ENCODE data around the gene ZC3HAV1L. TPM values are rescaled to one million over a fixed set of nuclear protein-coding genes. Genes with fewer than 3 reads are reported as not detected.
"Not testable (repeated sequence)": the region's sequence is repeated elsewhere in the genome, so short reads cannot be mapped to it uniquely, and the experiment has no call there.

The ZC3HAV1L gene
- total RNA-seq, 3 donors from 2014 or later, result 7.0 to 8.3 (median 7.3) TPM

DNA sequence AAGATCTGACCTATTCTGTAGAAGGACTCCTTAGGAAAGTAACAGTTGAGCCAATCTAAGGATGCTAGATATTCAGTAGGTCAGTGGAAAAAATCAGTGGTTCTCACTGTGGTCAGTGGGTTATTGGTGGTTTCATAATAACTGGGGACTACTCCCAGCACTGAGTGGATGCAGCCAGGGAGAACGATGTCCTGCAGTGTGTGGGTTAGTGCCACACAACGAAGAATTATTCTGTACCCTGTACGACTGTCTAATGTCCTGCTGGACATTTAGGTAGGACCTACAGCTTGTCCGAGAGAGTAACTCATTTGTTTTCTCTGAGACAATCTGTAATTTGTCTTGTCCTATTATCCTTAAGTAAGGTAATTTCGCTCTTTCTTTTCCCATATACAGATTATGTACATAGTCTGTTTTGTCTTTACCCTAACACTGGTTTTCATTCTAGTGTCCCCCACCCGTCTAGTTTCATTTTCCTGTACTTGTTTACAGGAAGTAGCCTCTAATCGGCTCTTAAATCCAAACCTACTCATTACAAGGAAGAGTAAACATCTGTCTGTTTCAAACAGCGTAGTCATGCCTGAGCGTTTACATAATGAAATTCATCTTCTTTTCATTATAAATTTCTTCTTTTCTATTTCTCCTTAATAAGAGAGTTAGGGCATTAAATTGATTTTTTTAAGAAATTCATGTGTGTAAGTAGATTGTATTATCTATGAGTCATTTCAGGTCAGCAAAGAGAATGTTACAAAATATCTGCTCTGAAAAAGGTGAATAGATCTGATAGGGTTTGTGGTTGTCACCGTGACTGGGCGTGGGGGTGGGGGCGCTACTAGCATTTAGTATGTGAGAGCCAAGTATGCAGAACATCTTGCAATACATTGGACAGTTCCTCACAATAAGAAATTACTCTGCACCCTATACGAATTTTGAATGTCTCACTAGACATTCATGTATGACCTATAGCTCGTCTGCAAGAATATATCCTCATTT lies 8.3 kb upstream of the ZC3HAV1L start:
- peak overlapping the region; percentile 42 for H3K4me3 Mint-ChIP-seq
- H3K27me3 Mint-ChIP-seq (ENCODE audit: low read depth), result no peaks in the 10 kb centered on the region
- ATAC-seq, result peak; percentile 77 to 85

GRCh38 chr7:139041378-139042085 lies 5.7 kb upstream of the ZC3HAV1L start:
- ATAC-seq, result no peak

More for the DNA sequence above, 8.3 kb upstream of the ZC3HAV1L start:
- Mint-ChIP-seq H3K9me3 (no peaks in the 10 kb centered on the region), H3K4me1 (ENCODE audit: low read depth) (peaks cover 62% of the 10 kb centered on the region), H3K36me3 (ENCODE audit: insufficient read depth) (peaks cover 43% of the 10 kb centered on the region)
- DNase-seq, result peak; percentile 74

DNA sequence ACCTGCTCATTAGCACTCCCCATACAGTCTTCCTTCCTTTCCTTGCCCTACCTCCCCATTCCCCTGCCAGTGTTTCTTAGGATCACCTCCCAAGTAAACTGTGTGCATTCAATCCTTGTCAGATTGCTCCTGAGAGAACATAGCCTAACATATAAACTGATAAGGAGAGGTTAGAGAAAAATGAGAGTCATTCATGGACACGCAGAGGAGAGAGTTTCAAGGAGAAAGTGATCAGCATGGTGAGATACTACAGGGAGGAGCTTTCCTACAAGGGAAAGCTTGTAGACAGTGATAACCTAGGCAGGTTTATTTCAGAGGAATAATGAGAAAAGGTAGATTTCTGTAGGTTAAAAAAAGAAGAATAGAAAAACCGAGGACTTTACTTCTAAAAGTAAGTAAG lies 2.8 kb upstream of the ZC3HAV1L start:
- no peak overlapping the region for H3K4me3 Mint-ChIP-seq
- DNase-seq, result no peak
- H3K36me3 Mint-ChIP-seq (ENCODE audit: insufficient read depth), result peaks cover 6% of the 10 kb centered on the region
- H3K9me3 Mint-ChIP-seq, result no peaks in the 10 kb centered on the region
- no peak for ATAC-seq
- H3K27me3 Mint-ChIP-seq (ENCODE audit: low read depth), result no peaks in the 10 kb centered on the region
- peaks cover 28% of the 10 kb centered on the region for H3K4me1 Mint-ChIP-seq (ENCODE audit: low read depth)

More at GRCh38 chr7:139041378-139042085, 5.7 kb upstream of the ZC3HAV1L start:
- Mint-ChIP-seq H3K4me1 (ENCODE audit: low read depth) (peaks cover 43% of the 10 kb centered on the region), H3K27me3 (ENCODE audit: low read depth) (no peaks in the 10 kb centered on the region), H3K9me3 (no peaks in the 10 kb centered on the region), H3K36me3 (ENCODE audit: insufficient read depth) (peaks cover 26% of the 10 kb centered on the region), H3K4me3 (no peak overlapping the region)
- no peak for DNase-seq

GRCh38 chr7:139036901-139037300 lies 1.1 kb upstream of the ZC3HAV1L start:
- H3K27me3 Mint-ChIP-seq (ENCODE audit: low read depth), result no peaks in the 10 kb centered on the region
- H3K4me3 Mint-ChIP-seq, result no peak overlapping the region
- no peaks in the 10 kb centered on the region for H3K9me3 Mint-ChIP-seq

DNA sequence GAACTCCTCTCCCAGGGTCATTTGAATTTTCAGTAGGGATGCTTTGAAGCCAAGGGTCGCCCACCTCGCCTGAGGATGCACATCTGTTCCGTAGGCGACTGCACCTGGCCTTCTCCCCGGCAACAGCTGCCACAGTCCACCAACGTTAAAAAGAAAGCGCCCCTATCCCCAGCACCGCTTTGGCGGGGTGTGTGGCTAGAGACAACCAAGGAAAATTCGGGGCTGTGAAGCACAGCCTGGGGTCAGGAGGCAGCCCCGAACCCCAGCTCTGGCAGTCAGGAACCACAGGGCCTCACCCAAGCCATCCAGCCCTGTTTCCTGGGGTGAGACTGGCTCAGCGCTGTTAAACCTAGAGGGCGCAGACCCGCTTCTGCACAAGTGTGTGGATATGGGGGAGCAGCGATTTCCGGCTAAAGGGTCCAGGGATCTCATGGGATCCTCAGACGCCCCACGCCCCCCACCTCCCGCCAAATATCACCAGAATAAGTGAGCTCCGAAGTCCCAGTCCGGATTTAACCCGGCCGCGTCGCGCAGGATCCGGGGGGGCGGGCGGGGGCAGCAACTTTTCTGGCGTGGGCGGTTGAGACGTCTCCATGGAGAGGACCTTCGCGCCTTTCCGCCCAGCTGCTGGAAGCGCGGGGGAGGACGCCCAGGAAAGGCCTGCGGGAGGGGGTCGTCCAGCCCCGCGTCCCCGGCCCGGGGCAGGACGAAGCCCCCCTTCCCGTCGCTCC lies 822 bp downstream of the ZC3HAV1L start:
- DNase-seq, result peak; percentile 35
- no peaks in the 10 kb centered on the region for H3K27me3 Mint-ChIP-seq (ENCODE audit: low read depth)
- peaks cover 16% of the 10 kb centered on the region for H3K4me1 Mint-ChIP-seq (ENCODE audit: low read depth)
- H3K9me3 Mint-ChIP-seq, result no peaks in the 10 kb centered on the region
- H3K36me3 Mint-ChIP-seq (ENCODE audit: insufficient read depth), result no peaks in the 10 kb centered on the region
- peak; percentile 16 to 33 for ATAC-seq
- H3K4me3 Mint-ChIP-seq, result peak overlapping the region; percentile 78

More at GRCh38 chr7:139036901-139037300, 1.1 kb upstream of the ZC3HAV1L start:
- DNase-seq (no peak), ATAC-seq (no peak)
- Mint-ChIP-seq H3K36me3 (ENCODE audit: insufficient read depth) (no peaks in the 10 kb centered on the region), H3K4me1 (ENCODE audit: low read depth) (peaks cover 22% of the 10 kb centered on the region)

- no peaks in the 10 kb centered on the region for H3K36me3 Mint-ChIP-seq (ENCODE audit: insufficient read depth)
- no peaks in the 10 kb centered on the region for H3K27me3 Mint-ChIP-seq (ENCODE audit: low read depth)
- DNase-seq (no peak), ATAC-seq (no peak)
- peak overlapping the region; percentile 78 for H3K4me3 Mint-ChIP-seq
- no peaks in the 10 kb centered on the region for H3K9me3 Mint-ChIP-seq
- peaks cover 16% of the 10 kb centered on the region for H3K4me1 Mint-ChIP-seq (ENCODE audit: low read depth)
Observed at GRCh38 chr7:139034336-139034735, 1.5 kb downstream of the ZC3HAV1L start.

DNA sequence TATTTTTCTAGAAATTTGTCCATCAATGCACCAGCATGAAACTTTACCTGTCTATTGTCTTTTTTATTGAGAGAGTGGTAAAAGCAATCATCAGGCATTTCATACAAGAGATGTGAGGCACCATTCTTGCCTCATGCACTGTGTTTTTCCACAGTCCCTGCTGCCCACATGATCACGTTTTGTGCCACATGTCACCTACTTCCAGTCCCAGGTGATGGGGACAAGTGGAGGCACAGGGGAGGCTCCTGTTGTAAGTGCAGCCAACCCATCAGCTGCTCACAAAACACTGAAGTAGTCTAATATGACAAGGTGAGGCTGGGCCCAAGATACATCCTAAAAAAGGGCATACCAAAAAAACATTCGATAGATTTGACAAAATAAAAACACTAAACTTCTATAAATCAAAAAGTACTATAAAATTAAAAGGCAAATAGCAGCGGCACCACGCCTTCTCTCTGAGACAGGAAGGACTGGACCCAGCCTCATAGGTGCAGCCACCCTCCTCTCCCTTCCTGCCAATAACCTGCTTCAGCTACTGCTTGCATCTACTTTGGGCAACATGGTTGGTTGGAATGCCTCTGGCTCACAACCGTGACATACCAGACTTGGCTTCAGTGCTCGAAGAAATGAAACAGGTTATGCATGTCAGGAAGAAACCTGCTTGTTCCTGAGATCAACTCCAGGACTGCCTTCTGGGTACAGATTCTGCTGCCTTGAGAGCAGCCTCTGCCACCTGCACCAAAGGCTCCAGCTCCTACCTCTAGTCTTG lies 2.3 kb downstream of the ZC3HAV1L start:
- no peaks in the 10 kb centered on the region for H3K36me3 Mint-ChIP-seq (ENCODE audit: insufficient read depth)
- H3K4me3 Mint-ChIP-seq, result no peak overlapping the region
- peaks cover 16% of the 10 kb centered on the region for H3K4me1 Mint-ChIP-seq (ENCODE audit: low read depth)
- ATAC-seq (no peak), DNase-seq (no peak)
- H3K27me3 Mint-ChIP-seq (ENCODE audit: low read depth), result no peaks in the 10 kb centered on the region
- no peaks in the 10 kb centered on the region for H3K9me3 Mint-ChIP-seq

GRCh38 chr7:139032473-139032872 lies 3.4 kb downstream of the ZC3HAV1L start:
- Mint-ChIP-seq H3K4me3 (no peak overlapping the region), H3K4me1 (ENCODE audit: low read depth) (peaks cover 16% of the 10 kb centered on the region), H3K9me3 (no peaks in the 10 kb centered on the region), H3K36me3 (ENCODE audit: insufficient read depth) (peaks cover 2% of the 10 kb centered on the region), H3K27me3 (ENCODE audit: low read depth) (no peaks in the 10 kb centered on the region)
- no peak for ATAC-seq
- DNase-seq, result no peak

- Mint-ChIP-seq H3K27me3 (ENCODE audit: low read depth) (no peaks in the 10 kb centered on the region), H3K36me3 (ENCODE audit: insufficient read depth) (peaks cover 4% of the 10 kb centered on the region), H3K4me3 (no peak overlapping the region), H3K9me3 (no peaks in the 10 kb centered on the region), H3K4me1 (ENCODE audit: low read depth) (peaks cover 7% of the 10 kb centered on the region)
- DNase-seq, result no peak
- no peak for ATAC-seq
Observed at GRCh38 chr7:139029353-139029752, 6.5 kb downstream of the ZC3HAV1L start.

DNA sequence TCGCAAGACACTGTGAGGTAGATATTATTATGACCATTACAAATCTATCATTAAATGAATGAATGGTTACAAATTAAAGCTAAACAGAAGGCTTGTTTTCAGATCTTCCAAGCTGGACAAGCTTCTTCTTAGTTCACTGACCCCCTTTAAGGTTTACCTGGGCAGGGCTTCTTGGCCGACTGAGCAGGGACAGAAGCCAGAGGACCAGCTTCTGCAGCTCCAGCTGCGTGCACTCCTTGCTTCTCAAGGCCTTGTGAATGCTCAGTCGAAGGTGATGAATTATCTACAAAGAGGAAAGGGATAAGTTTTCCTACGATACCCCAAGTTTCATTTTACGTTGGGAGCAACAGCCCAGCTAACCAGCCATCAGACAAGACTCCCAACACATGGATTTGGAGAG lies 9.3 kb downstream of the ZC3HAV1L start:
- no peak for ATAC-seq
- Mint-ChIP-seq H3K4me3 (no peak overlapping the region), H3K36me3 (ENCODE audit: insufficient read depth) (peaks cover 4% of the 10 kb centered on the region), H3K4me1 (ENCODE audit: low read depth) (no peaks in the 10 kb centered on the region), H3K9me3 (no peaks in the 10 kb centered on the region), H3K27me3 (ENCODE audit: low read depth) (no peaks in the 10 kb centered on the region)
- no peak for DNase-seq

DNA sequence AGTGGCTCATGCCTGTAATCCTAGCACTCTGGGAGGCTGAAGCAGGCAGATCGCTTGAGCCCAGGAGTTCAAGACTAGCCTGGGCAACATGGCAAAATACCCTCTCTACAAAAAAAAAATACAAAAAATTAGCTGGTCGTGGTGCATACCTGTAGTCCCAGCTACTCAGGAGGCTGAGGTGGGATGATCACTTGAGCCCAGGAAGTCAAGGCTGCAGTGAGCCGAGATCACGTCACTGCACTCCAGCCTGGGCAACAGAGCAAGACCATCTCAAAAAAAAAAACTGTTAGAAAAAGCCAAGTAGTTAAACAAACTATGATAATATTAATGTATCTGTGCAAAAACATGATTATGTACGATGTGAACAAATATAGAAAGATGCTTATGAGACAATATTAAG lies 10.0 kb downstream of the ZC3HAV1L start:
- not testable (repeated sequence) for H3K36me3 Mint-ChIP-seq (ENCODE audit: insufficient read depth); ATAC-seq; H3K27me3 Mint-ChIP-seq (ENCODE audit: low read depth); H3K4me1 Mint-ChIP-seq (ENCODE audit: low read depth); H3K9me3 Mint-ChIP-seq; DNase-seq; H3K4me3 Mint-ChIP-seq

DNA sequence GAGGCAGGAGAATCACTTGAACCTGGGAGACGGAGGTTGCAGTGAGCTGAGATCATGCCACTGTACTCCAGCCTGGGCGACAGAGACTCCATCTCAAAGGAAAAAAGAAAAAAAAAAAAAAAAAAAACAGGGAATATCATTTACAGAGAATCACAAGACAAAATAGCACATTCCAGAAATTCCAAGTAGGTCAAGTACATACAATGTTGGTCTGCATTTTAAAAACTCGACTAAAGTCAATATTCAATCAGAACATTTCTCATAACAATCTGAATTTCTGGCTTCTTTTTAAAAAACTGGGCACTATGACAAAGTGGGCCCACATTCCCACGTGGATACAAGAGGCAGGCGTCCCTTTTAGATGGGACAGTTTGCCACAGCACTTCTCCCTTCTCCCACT lies 12.8 kb downstream of the ZC3HAV1L start:
- H3K4me3 Mint-ChIP-seq, result no peak overlapping the region
- peaks cover 2% of the 10 kb centered on the region for H3K36me3 Mint-ChIP-seq (ENCODE audit: insufficient read depth)
- DNase-seq (no peak), ATAC-seq (no peak)
- no peaks in the 10 kb centered on the region for H3K4me1 Mint-ChIP-seq (ENCODE audit: low read depth)
- no peaks in the 10 kb centered on the region for H3K9me3 Mint-ChIP-seq
- H3K27me3 Mint-ChIP-seq (ENCODE audit: low read depth), result no peaks in the 10 kb centered on the region

GRCh38 chr7:139022286-139022685 lies 13.6 kb downstream of the ZC3HAV1L start:
- H3K27me3 Mint-ChIP-seq (ENCODE audit: low read depth), result no peaks in the 10 kb centered on the region
- no peaks in the 10 kb centered on the region for H3K9me3 Mint-ChIP-seq
- H3K4me1 Mint-ChIP-seq (ENCODE audit: low read depth), result no peaks in the 10 kb centered on the region
- DNase-seq, result no peak
- peaks cover 2% of the 10 kb centered on the region for H3K36me3 Mint-ChIP-seq (ENCODE audit: insufficient read depth)
- no peak overlapping the region for H3K4me3 Mint-ChIP-seq
- no peak for ATAC-seq

Measured in activated T-cell treated with anti-CD3 and anti-CD28 coated beads, Interleukin-2, amount 50 U/mL, for 4 hours (primary cell).